ENCODE results near the gene RPAP3.

RPAP3 gene

GRCh38 chr12:47746523-47746922, 40.7 kb upstream of the RPAP3 start:
- Histone ChIP-seq H3K9me3 (ENCODE audit: control insufficient read depth, insufficient read depth, low read length) (no peaks in the 10 kb centered on the region), H3K9ac (ENCODE audit: low read depth, low read length) (no peak overlapping the region), H3K4me1 (ENCODE audit: insufficient read depth, low read length) (0 out of 2 replicates have a peak, but pooled peaks cover 4% of the 10 kb centered on the region), H3K36me3 (ENCODE audit: insufficient read depth, low read length) (0 out of 2 replicates have a peak, but pooled peaks cover 3% of the 10 kb centered on the region)

GRCh38 chr12:47746073-47746472, 40.2 kb upstream of the RPAP3 start:
- no peak overlapping the region for H3K9ac ChIP-seq (ENCODE audit: low read depth, low read length)
- peaks cover 5% of the 10 kb centered on the region; the same call in 1 of the 2 replicates for H3K4me1 ChIP-seq (ENCODE audit: insufficient read depth, low read length)
- H3K9me3 ChIP-seq (ENCODE audit: control insufficient read depth, insufficient read depth, low read length): no peaks in the 10 kb centered on the region
- 0 out of 2 replicates have a peak, but pooled peaks cover 3% of the 10 kb centered on the region for H3K36me3 ChIP-seq (ENCODE audit: insufficient read depth, low read length)

GRCh38 chr12:47745485-47746041, 39.7 kb upstream of the RPAP3 start:
- H3K4me1 ChIP-seq (ENCODE audit: insufficient read depth, low read length): peaks cover 10% of the 10 kb centered on the region; the same call in 1 of the 2 replicates
- H3K36me3 ChIP-seq (ENCODE audit: insufficient read depth, low read length): 0 out of 2 replicates have a peak, but pooled peaks cover 3% of the 10 kb centered on the region
- no peak overlapping the region for H3K9ac ChIP-seq (ENCODE audit: low read depth, low read length)
- no peaks in the 10 kb centered on the region for H3K9me3 ChIP-seq (ENCODE audit: control insufficient read depth, insufficient read depth, low read length)

GRCh38 chr12:47744778-47745436, 39.1 kb upstream of the RPAP3 start:
- no peaks in the 10 kb centered on the region for H3K9me3 ChIP-seq (ENCODE audit: control insufficient read depth, insufficient read depth, low read length)
- H3K4me1 ChIP-seq (ENCODE audit: insufficient read depth, low read length): peaks cover 13% of the 10 kb centered on the region; the same call in 1 of the 2 replicates
- 0 out of 2 replicates have a peak, but pooled peaks cover 3% of the 10 kb centered on the region for H3K36me3 ChIP-seq (ENCODE audit: insufficient read depth, low read length)
- no peak overlapping the region for H3K9ac ChIP-seq (ENCODE audit: low read depth, low read length)

- no peak overlapping the region for H3K9ac ChIP-seq (ENCODE audit: low read depth, low read length)
- no peaks in the 10 kb centered on the region for H3K36me3 ChIP-seq (ENCODE audit: insufficient read depth, low read length)
- H3K9me3 ChIP-seq (ENCODE audit: control insufficient read depth, insufficient read depth, low read length): no peaks in the 10 kb centered on the region
- H3K4me1 ChIP-seq (ENCODE audit: insufficient read depth, low read length): peaks cover 13% of the 10 kb centered on the region; the same call in 1 of the 2 replicates
These were observed 38.3 kb upstream of the RPAP3 start for GRCh38 chr12:47744005-47744651.

- H3K4me1 ChIP-seq (ENCODE audit: insufficient read depth, low read length): peaks cover 13% of the 10 kb centered on the region; the same call in 1 of the 2 replicates
- no peak overlapping the region for H3K9ac ChIP-seq (ENCODE audit: low read depth, low read length)
These were observed 37.6 kb upstream of the RPAP3 start for GRCh38 chr12:47743311-47743860.

GRCh38 chr12:47742253-47742825, 36.5 kb upstream of the RPAP3 start:
- no peak overlapping the region for H3K9ac ChIP-seq (ENCODE audit: low read depth, low read length)
- H3K36me3 ChIP-seq (ENCODE audit: insufficient read depth, low read length): no peaks in the 10 kb centered on the region
- no peaks in the 10 kb centered on the region for H3K9me3 ChIP-seq (ENCODE audit: control insufficient read depth, insufficient read depth, low read length)
- peaks cover 13% of the 10 kb centered on the region; the same call in 1 of the 2 replicates for H3K4me1 ChIP-seq (ENCODE audit: insufficient read depth, low read length)

More at GRCh38 chr12:47743311-47743860, 37.6 kb upstream of the RPAP3 start:
- Histone ChIP-seq H3K9me3 (ENCODE audit: control insufficient read depth, insufficient read depth, low read length) (no peaks in the 10 kb centered on the region), H3K36me3 (ENCODE audit: insufficient read depth, low read length) (no peaks in the 10 kb centered on the region)

- Histone ChIP-seq H3K4me1 (ENCODE audit: insufficient read depth, low read length) (peaks cover 13% of the 10 kb centered on the region; the same call in 1 of the 2 replicates), H3K9ac (ENCODE audit: low read depth, low read length) (no peak overlapping the region), H3K9me3 (ENCODE audit: control insufficient read depth, insufficient read depth, low read length) (no peaks in the 10 kb centered on the region), H3K36me3 (ENCODE audit: insufficient read depth, low read length) (no peaks in the 10 kb centered on the region)
These were observed 35.5 kb upstream of the RPAP3 start for GRCh38 chr12:47741340-47741703.

- Histone ChIP-seq H3K4me1 (ENCODE audit: insufficient read depth, low read length) (peaks cover 13% of the 10 kb centered on the region; the same call in 1 of the 2 replicates), H3K9me3 (ENCODE audit: control insufficient read depth, insufficient read depth, low read length) (no peaks in the 10 kb centered on the region), H3K36me3 (ENCODE audit: insufficient read depth, low read length) (no peaks in the 10 kb centered on the region), H3K9ac (ENCODE audit: low read depth, low read length) (no peak overlapping the region)
These were observed 34.9 kb upstream of the RPAP3 start for GRCh38 chr12:47740606-47741339.

GRCh38 chr12:47739979-47740378, 34.1 kb upstream of the RPAP3 start:
- Histone ChIP-seq H3K4me1 (ENCODE audit: insufficient read depth, low read length) (peaks cover 18% of the 10 kb centered on the region), H3K36me3 (ENCODE audit: insufficient read depth, low read length) (no peaks in the 10 kb centered on the region), H3K9me3 (ENCODE audit: control insufficient read depth, insufficient read depth, low read length) (no peaks in the 10 kb centered on the region), H3K9ac (ENCODE audit: low read depth, low read length) (no peak overlapping the region)

GRCh38 chr12:47739297-47739696, 33.5 kb upstream of the RPAP3 start:
- Histone ChIP-seq H3K9me3 (ENCODE audit: control insufficient read depth, insufficient read depth, low read length) (no peaks in the 10 kb centered on the region), H3K4me1 (ENCODE audit: insufficient read depth, low read length) (peaks cover 23% of the 10 kb centered on the region), H3K36me3 (ENCODE audit: insufficient read depth, low read length) (no peaks in the 10 kb centered on the region), H3K9ac (ENCODE audit: low read depth, low read length) (no peak overlapping the region)

GRCh38 chr12:47737936-47738594, 32.2 kb upstream of the RPAP3 start:
- Histone ChIP-seq H3K9ac (ENCODE audit: low read depth, low read length) (no peak overlapping the region), H3K36me3 (ENCODE audit: insufficient read depth, low read length) (no peaks in the 10 kb centered on the region), H3K9me3 (ENCODE audit: control insufficient read depth, insufficient read depth, low read length) (no peaks in the 10 kb centered on the region), H3K4me1 (ENCODE audit: insufficient read depth, low read length) (peaks cover 24% of the 10 kb centered on the region)

- Histone ChIP-seq H3K9me3 (ENCODE audit: control insufficient read depth, insufficient read depth, low read length) (no peaks in the 10 kb centered on the region), H3K36me3 (ENCODE audit: insufficient read depth, low read length) (no peaks in the 10 kb centered on the region), H3K9ac (ENCODE audit: low read depth, low read length) (no peak overlapping the region), H3K4me1 (ENCODE audit: insufficient read depth, low read length) (peaks cover 24% of the 10 kb centered on the region)
These were observed 31.2 kb upstream of the RPAP3 start for GRCh38 chr12:47736877-47737676.
